T-helper 2 cell treated with Interferon-gamma antibody and Interleukin-4, amounts not matched to agents 5 μg/mL and 100 μg/mL, for 36 hours (primary cell): ENCODE results near the gene INS.

Experiments used
- DNase-seq: peaks from one replicate; pipeline ENCODE4 v3.0.0; 2021; ENCODE audit warnings: low spot score
- H3K27ac Mint-ChIP-seq: one replicate; pipeline ENCODE4 v1.8.0; 2021; ENCODE audit warnings: mild to moderate bottlenecking, mixed read lengths
- H3K27me3 Mint-ChIP-seq: one replicate; pipeline ENCODE4 v1.8.0; 2021; ENCODE audit warnings: low read depth, mixed read lengths
- H3K36me3 Mint-ChIP-seq: one replicate; pipeline ENCODE4 v1.8.0; 2021; ENCODE audit warnings: low read depth, mixed read lengths
- H3K4me1 Mint-ChIP-seq: one replicate; pipeline ENCODE4 v1.8.0; 2021; ENCODE audit warnings: low read depth, mixed read lengths
- H3K4me3 Mint-ChIP-seq: one replicate; pipeline ENCODE4 v1.8.0; 2022; ENCODE audit warnings: mild to moderate bottlenecking, moderate library complexity, mixed read lengths
- H3K9me3 Mint-ChIP-seq: one replicate; pipeline ENCODE4 v1.8.0; 2021; ENCODE audit warnings: mixed read lengths

INS gene

GRCh38 chr11:2160736-2161259 lies at the start of gene INS:
INS (minus strand) TSS chr11:2161209; CDS start chr11:2160971, 238 bp downstream.
- Mint-ChIP-seq H3K4me1 (no peaks in the 10 kb centered on the region), H3K36me3 (no peaks in the 10 kb centered on the region), H3K9me3 (no peaks in the 10 kb centered on the region), H3K27me3 (no peaks in the 10 kb centered on the region), H3K27ac (no peak within 1 kb of the TSS), H3K4me3 (no peak within 1 kb of the TSS)
- no peak for DNase-seq

- Mint-ChIP-seq H3K27me3 (no peaks in the 10 kb centered on the region), H3K36me3 (no peaks in the 10 kb centered on the region), H3K4me1 (peaks cover 5% of the 10 kb centered on the region), H3K27ac (no peak overlapping the region), H3K4me3 (no peak overlapping the region), H3K9me3 (no peaks in the 10 kb centered on the region)
- DNase-seq: no peak
These were observed 49.5 kb upstream of the INS start for GRCh38 chr11:2210366-2211112.

GRCh38 chr11:2209900-2210321 lies 48.9 kb upstream of the INS start:
- no peak for DNase-seq
- H3K27me3 Mint-ChIP-seq: no peaks in the 10 kb centered on the region
- H3K9me3 Mint-ChIP-seq: no peaks in the 10 kb centered on the region
- no peak overlapping the region for H3K27ac Mint-ChIP-seq
- H3K4me3 Mint-ChIP-seq: no peak overlapping the region
- no peaks in the 10 kb centered on the region for H3K36me3 Mint-ChIP-seq
- H3K4me1 Mint-ChIP-seq: peaks cover 5% of the 10 kb centered on the region

- Mint-ChIP-seq H3K27me3 (no peaks in the 10 kb centered on the region), H3K4me3 (no peak overlapping the region)
These were observed 48.4 kb upstream of the INS start for GRCh38 chr11:2209370-2209801.

GRCh38 chr11:2208691-2209369 lies 47.8 kb upstream of the INS start:
- no peak for DNase-seq
- H3K4me1 Mint-ChIP-seq: peaks cover 2% of the 10 kb centered on the region
- H3K27ac Mint-ChIP-seq: no peak overlapping the region
- no peaks in the 10 kb centered on the region for H3K36me3 Mint-ChIP-seq
- no peaks in the 10 kb centered on the region for H3K9me3 Mint-ChIP-seq
- H3K4me3 Mint-ChIP-seq: no peak overlapping the region
- no peaks in the 10 kb centered on the region for H3K27me3 Mint-ChIP-seq

More at GRCh38 chr11:2209370-2209801, 48.4 kb upstream of the INS start:
- Mint-ChIP-seq H3K4me1 (peaks cover 5% of the 10 kb centered on the region), H3K27ac (no peak overlapping the region), H3K36me3 (no peaks in the 10 kb centered on the region), H3K9me3 (no peaks in the 10 kb centered on the region)
- DNase-seq: no peak

GRCh38 chr11:2207773-2208621 lies 47.0 kb upstream of the INS start:
- DNase-seq: no peak
- H3K4me1 Mint-ChIP-seq: no peaks in the 10 kb centered on the region
- H3K27me3 Mint-ChIP-seq: no peaks in the 10 kb centered on the region
- H3K9me3 Mint-ChIP-seq: no peaks in the 10 kb centered on the region
- H3K27ac Mint-ChIP-seq: no peak overlapping the region
- H3K4me3 Mint-ChIP-seq: no peak overlapping the region
- no peaks in the 10 kb centered on the region for H3K36me3 Mint-ChIP-seq

- no peaks in the 10 kb centered on the region for H3K9me3 Mint-ChIP-seq
- no peaks in the 10 kb centered on the region for H3K36me3 Mint-ChIP-seq
- no peak overlapping the region for H3K4me3 Mint-ChIP-seq
- no peaks in the 10 kb centered on the region for H3K27me3 Mint-ChIP-seq
- DNase-seq: no peak
- H3K4me1 Mint-ChIP-seq: no peaks in the 10 kb centered on the region
- H3K27ac Mint-ChIP-seq: no peak overlapping the region
These were observed 46.2 kb upstream of the INS start for GRCh38 chr11:2207212-2207611.

GRCh38 chr11:2205981-2206690 lies 45.1 kb upstream of the INS start:
- no peak for DNase-seq
- H3K27ac Mint-ChIP-seq: no peak overlapping the region
- no peaks in the 10 kb centered on the region for H3K27me3 Mint-ChIP-seq
- H3K4me3 Mint-ChIP-seq: no peak overlapping the region
- H3K4me1 Mint-ChIP-seq: no peaks in the 10 kb centered on the region
- no peaks in the 10 kb centered on the region for H3K36me3 Mint-ChIP-seq
- no peaks in the 10 kb centered on the region for H3K9me3 Mint-ChIP-seq

- H3K4me1 Mint-ChIP-seq: no peaks in the 10 kb centered on the region
- H3K27ac Mint-ChIP-seq: no peak overlapping the region
- H3K9me3 Mint-ChIP-seq: no peaks in the 10 kb centered on the region
- H3K36me3 Mint-ChIP-seq: no peaks in the 10 kb centered on the region
- no peaks in the 10 kb centered on the region for H3K27me3 Mint-ChIP-seq
- no peak overlapping the region for H3K4me3 Mint-ChIP-seq
- DNase-seq: no peak
These were observed 44.3 kb upstream of the INS start for GRCh38 chr11:2205214-2205720.

GRCh38 chr11:2204361-2205213 lies 43.6 kb upstream of the INS start:
- H3K4me1 Mint-ChIP-seq: no peaks in the 10 kb centered on the region
- H3K27me3 Mint-ChIP-seq: no peaks in the 10 kb centered on the region
- H3K36me3 Mint-ChIP-seq: no peaks in the 10 kb centered on the region
- no peak overlapping the region for H3K4me3 Mint-ChIP-seq
- no peak overlapping the region for H3K27ac Mint-ChIP-seq
- DNase-seq: no peak
- no peaks in the 10 kb centered on the region for H3K9me3 Mint-ChIP-seq

GRCh38 chr11:2203440-2204259 lies 42.6 kb upstream of the INS start:
- Mint-ChIP-seq H3K9me3 (no peaks in the 10 kb centered on the region), H3K27ac (no peak overlapping the region), H3K36me3 (no peaks in the 10 kb centered on the region), H3K27me3 (no peaks in the 10 kb centered on the region), H3K4me1 (no peaks in the 10 kb centered on the region), H3K4me3 (no peak overlapping the region)
- DNase-seq: no peak

GRCh38 chr11:2202900-2203439 lies 42.0 kb upstream of the INS start:
- no peaks in the 10 kb centered on the region for H3K27me3 Mint-ChIP-seq
- H3K36me3 Mint-ChIP-seq: no peaks in the 10 kb centered on the region
- no peaks in the 10 kb centered on the region for H3K4me1 Mint-ChIP-seq
- H3K9me3 Mint-ChIP-seq: no peaks in the 10 kb centered on the region
- no peak for DNase-seq
- H3K4me3 Mint-ChIP-seq: no peak overlapping the region
- H3K27ac Mint-ChIP-seq: no peak overlapping the region
